NT2/D1 (cell line): Measurements from ENCODE around the gene CFAP91.

Source experiments
- YY1 ChIP-seq: IDR thresholded peaks from 2 replicates; pipeline ENCODE4 v1.6.1; 2011; ENCODE audit not compliant: insufficient read length, insufficient read depth
- ZNF274 ChIP-seq: IDR thresholded peaks from 2 replicates; pipeline ENCODE4 v1.6.1; 2011; ENCODE audit warnings: mild to moderate bottlenecking, low read depth, low read length

DNA sequence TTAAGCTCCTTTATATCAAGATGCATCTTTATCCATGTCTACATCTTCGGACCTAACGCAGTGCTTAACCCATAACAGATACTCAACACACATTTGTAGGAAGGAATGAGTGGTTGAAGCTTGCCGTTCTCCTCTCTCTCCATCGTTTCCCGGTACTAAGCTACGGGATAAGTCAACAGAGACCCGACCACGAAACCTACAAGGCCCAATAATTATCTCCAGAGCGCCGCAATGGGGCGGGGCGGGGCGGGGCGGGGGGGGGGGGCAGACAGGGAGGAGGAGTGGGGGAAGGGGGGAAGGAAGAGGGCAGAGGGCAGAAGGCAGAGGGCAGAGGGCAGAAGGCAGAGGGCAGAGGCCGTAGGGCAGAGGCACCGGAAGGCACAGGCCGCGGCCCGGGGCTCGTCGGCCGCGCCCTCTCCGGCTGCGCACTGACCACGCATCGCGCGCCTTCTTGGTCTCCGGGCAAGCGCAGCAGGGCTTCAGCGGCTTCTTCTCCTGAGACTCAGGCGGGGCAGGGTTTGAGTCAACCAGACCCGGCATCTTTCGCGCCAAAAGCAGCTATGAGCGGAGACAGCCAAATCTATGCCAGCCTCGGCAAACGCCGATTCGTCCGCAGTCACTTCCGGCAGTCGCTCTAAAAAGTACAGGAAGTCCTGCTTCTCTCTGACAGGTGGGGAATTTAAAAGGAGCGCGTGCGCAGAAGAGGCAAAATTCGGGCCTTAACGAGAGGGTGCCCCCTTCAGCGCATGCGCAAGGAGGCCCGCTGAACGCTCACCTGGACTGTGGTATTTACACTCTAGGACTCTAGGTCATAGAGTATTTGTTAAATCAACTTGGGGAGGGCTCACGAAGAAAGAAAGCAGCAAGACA, 25.8 kb upstream of the CFAP91 start, which contains the start of gene COX17:
- TF ChIP-seq ZNF274 (no peak), YY1 (no peak)
